SK-N-SH (cell line): Measurements from ENCODE around the gene ZNF202. TPM values are rescaled to one million over a fixed set of nuclear protein-coding genes. Genes with fewer than 3 reads are reported as not detected.

Source experiments
- CTCF ChIA-PET: fragments of 300-600, 350-600 bp; formaldehyde crosslinking; extraction: SDS; loops from one replicate; lab custom pipeline; 2021; lab: Yijun Ruan, JAX
- POLR2A ChIA-PET: fragments of 350-600 bp; sonication (Branson Sonifier 250); formaldehyde crosslinking; extraction: SDS; loops from one replicate; lab custom pipeline; 2020; ENCODE audit warnings: antibody characterized with exemption, inconsistent platforms; lab: Yijun Ruan, JAX
- DNase-seq: peaks from one replicate; pipeline ENCODE4 v3.0.0; 2012
- H2AFZ ChIP-seq: fragments of 200-600 bp; sonication (generic); 2 replicates; pipeline ENCODE4 v1.8.1; 2016; ENCODE audit warnings: antibody characterized with exemption, mild to moderate bottlenecking, low read depth
- H3F3A ChIP-seq: fragments of 200-600 bp; sonication (generic); replicated peaks from 2 replicates; pipeline ENCODE3; 2016; ENCODE audit warnings: antibody characterized with exemption, mild to moderate bottlenecking; ENCODE audit not compliant: insufficient read depth
- H3K27ac ChIP-seq, 2 experiments: fragments of 200-500 bp in 1 of 2; fragments of 200-600 bp in 1 of 2; sonication (Bioruptor generic) in 1 of 2; sonication (generic), shearing (Covaris generic) in 1 of 2; 2 replicates each; pipeline versions ENCODE4 v1.5.1 to v1.6.1; 2014 to 2016; ENCODE audit warnings: low read depth in 2 of 2, inconsistent platforms in 1 of 2, low read length in 1 of 2, mild to moderate bottlenecking in 1 of 2, mixed read lengths in 1 of 2
- H3K27me3 ChIP-seq: fragments of 200-600 bp; sonication (generic), shearing (Covaris generic); 2 replicates; pipeline ENCODE4 v1.6.1; 2016; ENCODE audit warnings: mixed run types; ENCODE audit not compliant: insufficient read depth
- H3K36me3 ChIP-seq, 2 experiments: fragments of 200-500 bp in 1 of 2; fragments of 200-600 bp in 1 of 2; sonication (Bioruptor generic) in 1 of 2; sonication (generic) in 1 of 2; replicated peaks in 1 of 2; 2 replicates each; pipeline versions ENCODE3 to v1.5.1; 2014 to 2016; ENCODE audit warnings: low read length in 1 of 2, mild to moderate bottlenecking in 1 of 2; ENCODE audit not compliant: insufficient read depth in 2 of 2, control insufficient read depth in 1 of 2
- H3K4me1 ChIP-seq, 2 experiments: fragments of 200-500 bp in 1 of 2; fragments of 200-600 bp in 1 of 2; sonication (Bioruptor generic) in 1 of 2; sonication (generic), shearing (Covaris generic) in 1 of 2; 2 replicates each; pipeline versions ENCODE4 v1.5.1 to v1.6.1; 2014 to 2016; ENCODE audit warnings: low read depth in 1 of 2, low read length in 1 of 2, mixed run types in 1 of 2; ENCODE audit not compliant: insufficient read depth in 2 of 2, control insufficient read depth in 1 of 2
- H3K4me2 ChIP-seq: fragments of 200-600 bp; sonication (generic), shearing (Covaris generic); 2 replicates; pipeline ENCODE4 v1.6.1; 2017; ENCODE audit warnings: mixed run types
- H3K4me3 ChIP-seq, 2 experiments: fragments of 200-500 bp in 1 of 2; fragments of 200-600 bp in 1 of 2; sonication (Bioruptor generic) in 1 of 2; sonication (generic), shearing (Covaris generic) in 1 of 2; 2 replicates each; pipeline versions ENCODE4 v1.5.1 to v1.8.1; 2014 to 2016; ENCODE audit warnings: low read depth in 2 of 2, inconsistent platforms in 1 of 2, low read length in 1 of 2, mild to moderate bottlenecking in 1 of 2, mixed read lengths in 1 of 2, moderate library complexity in 1 of 2
- H3K79me2 ChIP-seq: fragments of 200-600 bp; sonication (generic); 2 replicates; pipeline ENCODE4 v1.8.1; 2017; ENCODE audit warnings: mild to moderate bottlenecking; ENCODE audit not compliant: insufficient read depth
- H3K9ac ChIP-seq: fragments of 200-600 bp; sonication (generic); 2 replicates; pipeline ENCODE4 v1.6.1; 2017; ENCODE audit warnings: mixed run types
- H3K9me2 ChIP-seq: fragments of 200-600 bp; sonication (generic); 2 replicates; pipeline ENCODE4 v1.6.1; 2017; ENCODE audit warnings: mixed run types
- H3K9me3 ChIP-seq: fragments of 200-600 bp; sonication (generic); 2 replicates; pipeline ENCODE4 v1.6.1; 2017; ENCODE audit warnings: mixed run types, mild to moderate bottlenecking, moderate library complexity
- H4K20me1 ChIP-seq: fragments of 200-600 bp; sonication (generic); 2 replicates; pipeline ENCODE4 v1.6.1; 2017; ENCODE audit warnings: mild to moderate bottlenecking, mixed run types; ENCODE audit not compliant: insufficient read depth
- ELF1 ChIP-seq: IDR thresholded peaks from 2 replicates; pipeline ENCODE4 v1.4.0; 2012
- FOXJ3 ChIP-seq: sonication (generic); formaldehyde crosslinking; IDR thresholded peaks from 2 replicates; pipeline ENCODE4 v1.5.1; 2020; ENCODE audit warnings: mild to moderate bottlenecking, missing genetic modification reagents
- MEF2A ChIP-seq: IDR thresholded peaks from 2 replicates; pipeline ENCODE4 v1.4.0; 2012; ENCODE audit warnings: low read depth, borderline replicate concordance
- NFIC ChIP-seq: IDR thresholded peaks from 2 replicates; pipeline ENCODE4 v1.4.0; 2012; ENCODE audit warnings: borderline replicate concordance
- POLR2AphosphoS5 ChIP-seq: IDR thresholded peaks from 2 replicates; pipeline ENCODE4 v1.6.1; 2012; ENCODE audit warnings: low read depth, low read length
- RAD21 ChIP-seq: IDR thresholded peaks from 2 replicates; pipeline ENCODE4 v1.6.1; 2012; ENCODE audit warnings: mild to moderate bottlenecking, low read length
- REST ChIP-seq: IDR thresholded peaks from 2 replicates; pipeline ENCODE4 v1.6.1; 2012; ENCODE audit warnings: mild to moderate bottlenecking, low read depth, low read length, moderate library complexity
- SMC3 ChIP-seq: IDR thresholded peaks from 2 replicates; pipeline ENCODE4 v1.6.1; 2012; ENCODE audit warnings: low read depth, low read length, improper control_type of control experiment
- TAF1 ChIP-seq: IDR thresholded peaks from 2 replicates; pipeline ENCODE4 v1.6.1; 2012; ENCODE audit warnings: low read depth, mild to moderate bottlenecking, low read length, moderate library complexity, borderline replicate concordance
- TCF12 ChIP-seq: IDR thresholded peaks from 2 replicates; pipeline ENCODE4 v1.4.0; 2012
- USF2 ChIP-seq: fragments of 150-350 bp; IDR thresholded peaks from 2 replicates; pipeline ENCODE4 v1.6.1; 2017; ENCODE audit warnings: antibody characterized with exemption, low read length, low read depth, borderline replicate concordance
- YY1 ChIP-seq: IDR thresholded peaks from 2 replicates; pipeline ENCODE4 v1.4.0; 2012; ENCODE audit warnings: low read depth, mild to moderate bottlenecking
- WGBS: methylation state at CpG from one replicate; pipeline ENCODE4 v1.1.6; 2017; ENCODE audit warnings: low lambda C conversion rate; 5-methylcytosine and 5-hydroxymethylcytosine counted together
- polyA plus RNA-seq, 3 experiments: library from polyadenylated mRNA; depleted of rRNA; stranded (reverse); fragments of >200 nt; gene quantifications; 2 replicates each; pipeline ENCODE4 v1.2.3, GENCODE V29; 2012

Gene ZNF202
- polyA plus RNA-seq, 1 of the 3 experiments (the other 2 are of a cell fraction) = 11.3 TPM

- Histone ChIP-seq H3K9ac (no peak overlapping the region), H3K79me2 (no peaks in the 10 kb centered on the region), H3F3A (no peaks in the 10 kb centered on the region), H3K4me2 (no peak overlapping the region), H3K4me3 (no peak overlapping the region), H3K9me2 (no peaks in the 10 kb centered on the region), H3K27me3 (peaks cover 15% of the 10 kb centered on the region; the same call in 1 of the 2 replicates), H3K4me1 (no peaks in the 10 kb centered on the region), H3K9me3 (no peaks in the 10 kb centered on the region), H2AFZ (no peak overlapping the region), H3K27ac (no peak overlapping the region), H4K20me1 (no peaks in the 10 kb centered on the region), H3K36me3 (no peaks in the 10 kb centered on the region)
- ChIA-PET CTCF (interaction anchor here (0.7 to 1.3 kb wide), 3 partner anchors 10 to 148 kb away, joined by 3 to 4 read pairs (median 3); no protein-coding TSS in a partner anchor), POLR2A (no interaction called here)
- DNase-seq = no peak
- no peak for TF ChIP-seq RAD21
- no peak for TF ChIP-seq TCF12
- no peak for TF ChIP-seq YY1
- no peak for TF ChIP-seq MEF2A
- TF ChIP-seq SMC3 = no peak
- no peak for TF ChIP-seq FOXJ3 (CRISPR knock-in tag)
- no peak for TF ChIP-seq USF2
- no peak for TF ChIP-seq ELF1
- 10% methylated on average over 3 of the region's 3 CpGs for WGBS
These were observed 14.4 kb upstream of the ZNF202 start for GRCh38 chr11:123755813-123756212.

GRCh38 chr11:123755344-123755743 lies 13.9 kb upstream of the ZNF202 start:
- H3K4me1 ChIP-seq = no peaks in the 10 kb centered on the region
- TF ChIP-seq POLR2AphosphoS5 (no peak), TCF12 (no peak), YY1 (no peak), TAF1 (no peak), RAD21 (no peak), NFIC (no peak), SMC3 (no peak), REST (no peak)
- no peak overlapping the region for H2AFZ ChIP-seq
- peaks cover 15% of the 10 kb centered on the region; the same call in 1 of the 2 replicates for H3K27me3 ChIP-seq
- ChIA-PET POLR2A (no interaction called here), CTCF (interaction anchor here (0.7 to 1.3 kb wide), 2 partner anchors 20 to 148 kb away, joined by 3 read pairs; no protein-coding TSS in a partner anchor)
- DNase-seq = no peak
- no peaks in the 10 kb centered on the region for H3K9me2 ChIP-seq
- H3K4me3 ChIP-seq = no peak overlapping the region
- no peaks in the 10 kb centered on the region for H4K20me1 ChIP-seq
- no peaks in the 10 kb centered on the region for H3K36me3 ChIP-seq
- no peak overlapping the region for H3K4me2 ChIP-seq
- H3F3A ChIP-seq = no peaks in the 10 kb centered on the region
- H3K27ac ChIP-seq = no peak overlapping the region
- no peak overlapping the region for H3K9ac ChIP-seq
- H3K79me2 ChIP-seq = no peaks in the 10 kb centered on the region
- no peaks in the 10 kb centered on the region for H3K9me3 ChIP-seq
